Type B pancreatic cell (in vitro differentiated cells): ENCODE measurements around the gene ACSS1. TPM values are rescaled to one million over a fixed set of nuclear protein-coding genes. Genes with fewer than 3 reads are reported as not detected.

ENCODE experiments used
- DNase-seq: peaks from one replicate; pipeline ENCODE4 v3.0.0; 2021; ENCODE audit warnings: mixed read lengths; ENCODE audit not compliant: unreplicated experiment; ENCODE audit errors: extremely low spot score
- H3K27ac Mint-ChIP-seq: 2 replicates; pipeline ENCODE4 v1.8.0; 2021; ENCODE audit warnings: mild to moderate bottlenecking, mixed read lengths
- H3K27me3 Mint-ChIP-seq: 2 replicates; pipeline ENCODE4 v1.8.0; 2021; ENCODE audit warnings: mixed read lengths
- H3K36me3 Mint-ChIP-seq: 2 replicates; pipeline ENCODE4 v1.8.0; 2021; ENCODE audit warnings: mixed read lengths
- H3K4me1 Mint-ChIP-seq: one replicate; pipeline ENCODE4 v1.8.0; 2021; ENCODE audit warnings: mixed read lengths; ENCODE audit not compliant: unreplicated experiment
- H3K4me3 Mint-ChIP-seq: 2 replicates; pipeline ENCODE4 v1.8.0; 2021; ENCODE audit warnings: mild to moderate bottlenecking, mixed read lengths
- H3K9me3 Mint-ChIP-seq: 2 replicates; pipeline ENCODE4 v1.8.0; 2021; ENCODE audit warnings: mixed read lengths
- total RNA-seq: library from RNA; stranded (reverse); gene quantifications from 2 replicates; pipeline ENCODE4 v1.2.1, GENCODE V29; 2021; ENCODE audit warnings: low replicate concordance
- TF ChIP-seq, protein P1 (sequence below): fragments of 200-600 bp; sonication (generic); conservative IDR thresholded peaks from 2 replicates; pipeline ENCODE4 v1.5.0; 2021; ENCODE audit warnings: antibody characterized with exemption, mild to moderate bottlenecking

ACSS1 gene
- total RNA-seq, 1 donor from 2014 or later = 27.5 TPM

DNA sequence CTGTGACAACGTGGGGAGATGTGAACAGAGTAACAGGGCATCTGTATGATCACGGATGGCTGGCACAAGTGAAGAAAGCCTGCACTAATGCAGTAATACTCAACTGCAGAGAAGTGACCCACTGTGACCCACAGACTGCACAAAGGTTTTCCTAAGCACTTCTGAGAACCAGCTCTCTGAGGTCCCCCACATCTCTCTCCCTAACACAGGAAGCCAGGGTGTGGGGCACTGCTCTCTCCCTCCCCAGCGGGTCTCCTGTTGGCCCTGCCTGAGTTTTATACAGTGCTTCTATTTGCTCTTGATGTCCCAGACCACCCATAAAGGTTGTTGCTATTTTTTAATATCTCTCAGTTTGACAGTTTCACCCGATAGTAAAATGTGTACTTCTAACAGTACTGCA is 76.7 kb downstream of the ACSS1 start:
- peaks cover 4% of the 10 kb centered on the region for H3K4me1 Mint-ChIP-seq
- no peaks in the 10 kb centered on the region for H3K27me3 Mint-ChIP-seq
- H3K36me3 Mint-ChIP-seq = peaks cover 59% of the 10 kb centered on the region
- H3K4me3 Mint-ChIP-seq = no peak overlapping the region
- TF ChIP-seq, protein P1, sequence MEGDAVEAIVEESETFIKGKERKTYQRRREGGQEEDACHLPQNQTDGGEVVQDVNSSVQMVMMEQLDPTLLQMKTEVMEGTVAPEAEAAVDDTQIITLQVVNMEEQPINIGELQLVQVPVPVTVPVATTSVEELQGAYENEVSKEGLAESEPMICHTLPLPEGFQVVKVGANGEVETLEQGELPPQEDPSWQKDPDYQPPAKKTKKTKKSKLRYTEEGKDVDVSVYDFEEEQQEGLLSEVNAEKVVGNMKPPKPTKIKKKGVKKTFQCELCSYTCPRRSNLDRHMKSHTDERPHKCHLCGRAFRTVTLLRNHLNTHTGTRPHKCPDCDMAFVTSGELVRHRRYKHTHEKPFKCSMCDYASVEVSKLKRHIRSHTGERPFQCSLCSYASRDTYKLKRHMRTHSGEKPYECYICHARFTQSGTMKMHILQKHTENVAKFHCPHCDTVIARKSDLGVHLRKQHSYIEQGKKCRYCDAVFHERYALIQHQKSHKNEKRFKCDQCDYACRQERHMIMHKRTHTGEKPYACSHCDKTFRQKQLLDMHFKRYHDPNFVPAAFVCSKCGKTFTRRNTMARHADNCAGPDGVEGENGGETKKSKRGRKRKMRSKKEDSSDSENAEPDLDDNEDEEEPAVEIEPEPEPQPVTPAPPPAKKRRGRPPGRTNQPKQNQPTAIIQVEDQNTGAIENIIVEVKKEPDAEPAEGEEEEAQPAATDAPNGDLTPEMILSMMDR = no peak
- peak; percentile 29 for DNase-seq
- H3K9me3 Mint-ChIP-seq = peaks cover 14% of the 10 kb centered on the region
- no peak overlapping the region for H3K27ac Mint-ChIP-seq

DNA sequence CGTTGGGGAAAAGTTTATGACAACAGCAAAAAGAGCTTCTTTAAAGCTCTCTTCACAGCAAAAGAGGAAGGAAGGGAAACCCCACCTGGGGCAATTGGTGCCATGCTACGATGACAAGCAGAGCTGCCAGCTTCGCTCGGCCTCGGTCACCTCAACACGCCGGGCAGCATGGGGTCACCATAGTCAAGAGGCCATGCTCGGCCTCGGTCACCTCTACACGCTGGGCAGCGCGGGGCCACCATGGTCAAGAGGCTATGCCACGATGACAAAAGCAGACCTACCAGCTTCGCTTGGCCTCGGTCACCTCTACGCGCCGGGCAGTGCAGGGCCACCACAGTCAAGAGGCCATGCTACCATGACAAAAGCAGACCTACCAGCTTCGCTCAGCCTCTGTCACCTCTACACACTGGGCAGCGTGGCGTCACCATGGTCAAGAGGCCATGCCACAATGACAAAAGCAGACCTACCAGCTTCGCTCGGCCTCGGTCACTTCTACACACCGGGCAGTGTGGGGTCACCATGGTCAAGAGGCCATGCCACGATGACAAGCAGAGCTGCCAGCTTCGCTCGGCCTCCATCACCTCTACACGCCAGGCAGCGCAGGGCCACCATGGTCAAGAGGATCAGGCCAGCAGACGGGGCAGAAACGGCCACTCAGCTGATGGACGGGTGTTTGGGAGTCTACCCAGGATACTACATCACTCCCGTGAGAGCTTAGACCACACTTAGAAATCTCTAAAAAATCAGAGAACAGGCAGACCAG is 77.5 kb downstream of the ACSS1 start:
- H3K9me3 Mint-ChIP-seq = peaks cover 16% of the 10 kb centered on the region
- TF ChIP-seq, protein P1 = no peak
- peaks cover 4% of the 10 kb centered on the region for H3K4me1 Mint-ChIP-seq
- peaks cover 67% of the 10 kb centered on the region for H3K36me3 Mint-ChIP-seq
- H3K27me3 Mint-ChIP-seq = no peaks in the 10 kb centered on the region
- no peak for DNase-seq
- no peak overlapping the region for H3K4me3 Mint-ChIP-seq
- H3K27ac Mint-ChIP-seq = no peak overlapping the region

DNA sequence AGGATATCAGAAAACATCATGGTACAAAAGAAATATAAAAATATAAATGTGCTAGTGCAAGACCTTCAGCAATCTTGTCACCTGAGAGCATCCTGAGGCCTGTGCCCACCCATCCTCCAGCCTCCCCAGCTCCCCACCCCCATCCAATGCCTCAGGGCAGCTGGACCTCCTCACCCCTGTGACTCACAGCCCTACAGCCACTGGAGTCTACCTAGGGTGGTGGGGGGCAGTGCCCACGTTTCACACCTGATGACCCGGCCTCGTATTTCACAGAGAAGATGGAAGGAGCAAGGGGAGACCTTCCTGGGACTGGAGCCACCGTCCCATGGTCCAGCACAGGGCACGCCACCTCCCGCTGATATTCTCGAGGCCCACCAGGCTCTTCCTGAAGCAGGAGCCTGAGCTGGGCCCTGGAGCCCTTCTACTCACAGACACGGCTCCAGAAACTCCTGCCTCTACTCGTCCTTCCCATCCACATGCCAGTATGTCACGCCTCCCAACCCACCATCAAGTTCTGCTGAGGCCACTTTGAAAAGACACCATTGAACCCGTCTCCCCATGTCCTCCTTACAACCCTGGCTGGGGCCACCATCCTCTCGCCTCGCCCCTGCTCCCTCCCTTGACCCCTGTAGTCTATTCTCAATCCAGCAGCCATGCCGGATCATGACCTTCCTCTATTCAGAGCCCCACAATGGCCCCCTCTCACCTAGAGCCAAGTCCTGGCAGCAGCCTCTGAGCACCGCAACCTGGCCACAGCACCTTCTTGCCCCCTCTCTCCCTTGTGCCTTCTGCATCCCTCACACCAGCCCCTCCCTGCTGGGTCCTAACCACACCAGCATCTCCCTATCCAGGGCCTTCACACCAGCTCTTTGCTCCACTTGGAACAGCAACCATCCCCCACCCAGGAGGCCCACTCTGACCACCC is 78.6 kb downstream of the ACSS1 start:
- Mint-ChIP-seq H3K4me1 (peaks cover 3% of the 10 kb centered on the region), H3K27me3 (no peaks in the 10 kb centered on the region), H3K9me3 (peaks cover 16% of the 10 kb centered on the region), H3K27ac (no peak overlapping the region), H3K36me3 (peaks cover 74% of the 10 kb centered on the region), H3K4me3 (no peak overlapping the region)
- no peak for DNase-seq
- TF ChIP-seq, protein P1 = no peak

DNA sequence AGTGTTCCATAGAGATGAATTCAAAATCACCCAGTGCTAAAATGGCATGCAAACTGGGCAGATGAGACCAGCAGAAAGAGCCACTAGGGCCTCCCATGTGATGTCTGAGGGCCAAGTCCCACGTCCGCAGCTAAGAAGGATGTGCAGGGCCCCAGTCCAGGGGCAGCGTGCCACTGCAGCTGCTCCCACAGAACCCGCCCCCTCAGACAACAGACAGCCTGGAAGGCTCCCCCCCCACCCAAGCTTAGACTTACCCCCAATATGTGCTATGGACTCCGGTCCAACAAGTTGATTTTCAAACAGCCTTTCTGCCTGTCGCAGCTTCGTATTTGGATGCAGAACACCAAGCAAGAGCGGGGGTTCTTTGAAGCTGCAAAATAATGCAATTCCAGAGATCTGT is 79.4 kb downstream of the ACSS1 start:
- H3K36me3 Mint-ChIP-seq = peaks cover 77% of the 10 kb centered on the region
- H3K9me3 Mint-ChIP-seq = peaks cover 16% of the 10 kb centered on the region
- TF ChIP-seq, protein P1 = no peak
- no peak overlapping the region for H3K4me3 Mint-ChIP-seq
- H3K27ac Mint-ChIP-seq = no peak overlapping the region
- no peaks in the 10 kb centered on the region for H3K4me1 Mint-ChIP-seq
- no peaks in the 10 kb centered on the region for H3K27me3 Mint-ChIP-seq
- DNase-seq = no peak

DNA sequence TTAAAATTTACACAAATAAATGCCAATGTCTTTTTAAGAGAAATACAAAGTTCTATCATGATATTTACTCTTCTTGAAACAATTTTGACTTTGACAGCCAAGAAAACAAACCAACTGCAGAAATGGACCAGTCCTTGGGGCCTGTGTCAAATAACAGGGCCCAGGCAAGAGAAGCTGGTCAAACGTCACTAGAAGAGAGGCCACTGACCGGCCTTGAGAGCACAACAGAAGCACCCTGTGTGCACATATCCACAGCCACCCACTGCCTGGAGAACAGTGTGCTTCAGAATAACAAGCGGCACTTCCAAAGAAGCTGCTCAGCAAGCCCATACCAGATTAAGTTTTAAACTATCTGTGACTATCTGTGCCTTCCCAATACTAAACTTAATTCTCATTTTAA is 80.1 kb downstream of the ACSS1 start:
- Mint-ChIP-seq H3K4me3 (no peak overlapping the region), H3K9me3 (peaks cover 16% of the 10 kb centered on the region), H3K27me3 (no peaks in the 10 kb centered on the region), H3K27ac (no peak overlapping the region), H3K36me3 (peaks cover 79% of the 10 kb centered on the region), H3K4me1 (no peaks in the 10 kb centered on the region)
- TF ChIP-seq, protein P1 = no peak
- no peak for DNase-seq
